Smooth muscle cell (in vitro differentiated cells): ENCODE measurements around the gene IFI27L2. TPM values are rescaled to one million over a fixed set of nuclear protein-coding genes. Genes with fewer than 3 reads are reported as not detected.

Source experiments
- DNase-seq: peaks from one replicate; lab custom pipeline; 2025; ENCODE audit not compliant: unreplicated experiment; lab: John Stamatoyannopoulos, UW
- H2AFZ ChIP-seq: fragments of 200-600 bp; sonication (generic); 2 replicates; pipeline ENCODE4 v1.6.0; 2016; ENCODE audit warnings: antibody characterized with exemption, low read depth, mild to moderate bottlenecking
- H3F3A ChIP-seq: fragments of 200-600 bp; sonication (generic); 2 replicates; pipeline ENCODE4 v1.6.0; 2017; ENCODE audit warnings: antibody characterized with exemption, low read depth
- H3K27ac ChIP-seq: fragments of 200-600 bp; sonication (generic); 2 replicates; pipeline ENCODE4 v1.5.1; 2016; ENCODE audit warnings: low read depth, mild to moderate bottlenecking
- H3K27me3 ChIP-seq: fragments of 200-600 bp; sonication (generic); 2 replicates; pipeline ENCODE4 v1.6.1; 2016; ENCODE audit warnings: low read depth, mild to moderate bottlenecking
- H3K36me3 ChIP-seq: fragments of 200-600 bp; sonication (generic); 2 replicates; pipeline ENCODE4 v1.5.1; 2016; ENCODE audit warnings: low read depth
- H3K4me1 ChIP-seq: fragments of 200-600 bp; sonication (generic); 2 replicates; pipeline ENCODE4 v1.5.1; 2016; ENCODE audit warnings: low read depth
- H3K4me2 ChIP-seq: fragments of 200-600 bp; sonication (generic); 2 replicates; pipeline ENCODE4 v1.6.0; 2016; ENCODE audit warnings: mild to moderate bottlenecking
- H3K4me3 ChIP-seq: fragments of 200-600 bp; sonication (generic); 2 replicates; pipeline ENCODE4 v1.5.1; 2016; ENCODE audit warnings: mild to moderate bottlenecking
- H3K79me2 ChIP-seq: fragments of 200-600 bp; sonication (generic); 2 replicates; pipeline ENCODE4 v1.6.0; 2016; ENCODE audit warnings: low read depth, mild to moderate bottlenecking
- H3K9ac ChIP-seq: fragments of 200-600 bp; sonication (generic); 2 replicates; pipeline ENCODE4 v1.6.0; 2016; ENCODE audit warnings: low read depth
- H3K9me3 ChIP-seq: fragments of 200-600 bp; sonication (generic); replicated peaks from 2 replicates; pipeline ENCODE4 v1.5.1; 2016; ENCODE audit warnings: low read depth
- H4K20me1 ChIP-seq: fragments of 200-600 bp; sonication (generic); 2 replicates; pipeline ENCODE4 v1.6.0; 2016; ENCODE audit warnings: low read depth
- CTCF ChIP-seq: fragments of 200-600 bp; sonication (generic); IDR thresholded peaks from 2 replicates; pipeline ENCODE4 v1.5.1; 2017; ENCODE audit warnings: borderline replicate concordance, mild to moderate bottlenecking, antibody characterized with exemption; ENCODE audit not compliant: insufficient read depth, poor library complexity, severe bottlenecking
- WGBS: methylation state at CpG from one replicate; pipeline ENCODE4 v1.1.7; 2016; ENCODE audit warnings: low lambda C conversion rate; 5-methylcytosine and 5-hydroxymethylcytosine counted together
- polyA plus RNA-seq: library from polyadenylated mRNA; unstranded; fragments of >200 nt; fragmentation: Nextera tagmentation; extraction: Ambion mirVana; gene quantifications from 2 replicates; pipeline ENCODE4 v1.2.1, GENCODE V29; 2016
- total RNA-seq: library from RNA; depleted of rRNA; stranded (reverse); fragments of >200 nt; gene quantifications from 2 replicates; pipeline ENCODE4 v1.2.3, GENCODE V29; 2014

The IFI27L2 gene
- total and polyA plus RNA-seq, 2 experiments from 2014 or later = 96.0 to 162 TPM

GRCh38 chr14:94097091-94097490 is 32.3 kb downstream of the IFI27L2 start:
- H3K9ac ChIP-seq = no peak overlapping the region
- no peaks in the 10 kb centered on the region for H3K36me3 ChIP-seq
- H3K27me3 ChIP-seq = no peaks in the 10 kb centered on the region
- H3K79me2 ChIP-seq = no peaks in the 10 kb centered on the region
- H2AFZ ChIP-seq = no peak overlapping the region
- H3K4me2 ChIP-seq = no peak overlapping the region
- no peak for DNase-seq
- WGBS = 95% methylated on average over 4 of the region's 4 CpGs
- TF ChIP-seq CTCF = no peak
- H3K4me3 ChIP-seq = no peak overlapping the region
- no peak overlapping the region for H3K27ac ChIP-seq
- H4K20me1 ChIP-seq = peaks cover 5% of the 10 kb centered on the region
- no peaks in the 10 kb centered on the region for H3K9me3 ChIP-seq
- H3K4me1 ChIP-seq = no peaks in the 10 kb centered on the region
- no peaks in the 10 kb centered on the region for H3F3A ChIP-seq

- peaks cover 4% of the 10 kb centered on the region for H4K20me1 ChIP-seq
- 98% methylated on average over 2 of the region's 2 CpGs for WGBS
- no peak for DNase-seq
- H3K27ac ChIP-seq = no peak overlapping the region
- no peaks in the 10 kb centered on the region for H3K36me3 ChIP-seq
- TF ChIP-seq CTCF = no peak
- H3K79me2 ChIP-seq = no peaks in the 10 kb centered on the region
- no peak overlapping the region for H2AFZ ChIP-seq
- H3F3A ChIP-seq = no peaks in the 10 kb centered on the region
- no peaks in the 10 kb centered on the region for H3K4me1 ChIP-seq
- no peaks in the 10 kb centered on the region for H3K27me3 ChIP-seq
- H3K4me3 ChIP-seq = no peak overlapping the region
- no peak overlapping the region for H3K9ac ChIP-seq
- no peaks in the 10 kb centered on the region for H3K9me3 ChIP-seq
- H3K4me2 ChIP-seq = no peak overlapping the region
These were observed 36.0 kb downstream of the IFI27L2 start for GRCh38 chr14:94093418-94093817.

- peaks cover 11% of the 10 kb centered on the region for H3K79me2 ChIP-seq
- no peaks in the 10 kb centered on the region for H3K27me3 ChIP-seq
- no peak for DNase-seq
- no peak overlapping the region for H3K4me2 ChIP-seq
- 68% methylated on average over 4 of the region's 4 CpGs for WGBS
- no peaks in the 10 kb centered on the region for H3K4me1 ChIP-seq
- H3K36me3 ChIP-seq = no peaks in the 10 kb centered on the region
- H3K9ac ChIP-seq = no peak overlapping the region
- H4K20me1 ChIP-seq = peaks cover 4% of the 10 kb centered on the region
- no peak for TF ChIP-seq CTCF
- H3K9me3 ChIP-seq = no peaks in the 10 kb centered on the region
- H3K27ac ChIP-seq = no peak overlapping the region
- no peak overlapping the region for H3K4me3 ChIP-seq
- H3F3A ChIP-seq = no peaks in the 10 kb centered on the region
- no peak overlapping the region for H2AFZ ChIP-seq
These were observed 39.9 kb downstream of the IFI27L2 start for GRCh38 chr14:94089479-94089878.

GRCh38 chr14:94088516-94088915 is 40.9 kb downstream of the IFI27L2 start:
- Histone ChIP-seq H3K27me3 (no peaks in the 10 kb centered on the region), H3K27ac (peak overlapping the region; percentile 28), H3K4me1 (no peaks in the 10 kb centered on the region), H3K4me2 (peak overlapping the region; percentile 40), H4K20me1 (peaks cover 4% of the 10 kb centered on the region), H3K4me3 (no peak overlapping the region), H3K9me3 (no peaks in the 10 kb centered on the region), H3K36me3 (no peaks in the 10 kb centered on the region), H3K9ac (no peak overlapping the region), H2AFZ (no peak overlapping the region), H3F3A (no peaks in the 10 kb centered on the region), H3K79me2 (peaks cover 14% of the 10 kb centered on the region)
- TF ChIP-seq CTCF = no peak
- 51% methylated on average over 5 of the region's 5 CpGs for WGBS
- no peak for DNase-seq
